Activated B cell treated with CpG ODN at 0.5 μM for 24 hours (primary cell): ENCODE data around the gene MAPK8. TPM values are rescaled to one million over a fixed set of nuclear protein-coding genes. Genes with fewer than 3 reads are reported as not detected.

Experiments used
- ATAC-seq: fragments of 200-7000 bp; cut with Tn5 transposase; one replicate; pipeline ENCODE4 v1.10.0; 2021; ENCODE audit warnings: low read depth, mild to moderate bottlenecking, moderate library complexity
- CTCF ChIA-PET: fragments of 350-600 bp; sonication (Branson Sonifier 250); formaldehyde crosslinking; loops from one replicate; lab custom pipeline; 2021; ENCODE audit warnings: antibody characterized with exemption; lab: Charles Lee
- POLR2A ChIA-PET: fragments of 350-600 bp; sonication (Branson Sonifier 250); formaldehyde crosslinking; loops from one replicate; lab custom pipeline; 2021; ENCODE audit warnings: antibody characterized with exemption; lab: Charles Lee
- DNase-seq: peaks from one replicate; pipeline ENCODE4 v3.0.0; 2022
- H3K27ac Mint-ChIP-seq: one replicate; pipeline ENCODE4 v1.8.0; 2020; ENCODE audit warnings: mixed read lengths
- H3K27me3 Mint-ChIP-seq: one replicate; pipeline ENCODE4 v1.8.0; 2021; ENCODE audit warnings: mixed read lengths
- H3K36me3 Mint-ChIP-seq: one replicate; pipeline ENCODE4 v1.8.0; 2021; ENCODE audit warnings: low read depth, mixed read lengths
- H3K4me1 Mint-ChIP-seq: one replicate; pipeline ENCODE4 v1.8.0; 2021; ENCODE audit warnings: mixed read lengths
- H3K4me3 Mint-ChIP-seq: one replicate; pipeline ENCODE4 v1.8.0; 2020; ENCODE audit warnings: mild to moderate bottlenecking, mixed read lengths
- H3K9me3 Mint-ChIP-seq: one replicate; pipeline ENCODE4 v1.8.0; 2020; ENCODE audit warnings: mixed read lengths
- CTCF ChIP-seq: fragments of 200-600 bp; IDR thresholded peaks from one replicate; pipeline ENCODE4 v1.8.0; 2022; ENCODE audit warnings: antibody characterized with exemption, mild to moderate bottlenecking
- intact Hi-C: fragments of 100-400 bp; cut with micrococcal nuclease; formaldehyde crosslinking; loops from one replicate; pipeline ENCODE4 v1.15.1; 2024
- total RNA-seq: library from RNA; stranded (reverse); gene quantifications from 2 replicates; pipeline ENCODE4 v1.2.3, GENCODE V29; 2022

The MAPK8 gene
- total RNA-seq, 1 donor from 2014 or later, result 25.8 TPM

- no peak for TF ChIP-seq CTCF
- no peaks in the 10 kb centered on the region for H3K9me3 Mint-ChIP-seq
- H3K27me3 Mint-ChIP-seq, result peaks cover 2% of the 10 kb centered on the region
- no peaks in the 10 kb centered on the region for H3K36me3 Mint-ChIP-seq
- ChIA-PET CTCF (no interaction called here), POLR2A (no interaction called here)
- intact Hi-C loops, result loop anchor here (10.0 kb wide), 1 partner anchor 915 kb away; the partner anchor contains the start of gene ZNF488
- H3K4me1 Mint-ChIP-seq, result peaks cover 3% of the 10 kb centered on the region
- no peak overlapping the region for H3K27ac Mint-ChIP-seq
- no peak for DNase-seq
- ATAC-seq, result no peak
- H3K4me3 Mint-ChIP-seq, result no peak overlapping the region
Observed at GRCh38 chr10:48299692-48300091, 6.8 kb upstream of the MAPK8 start.

- H3K27ac Mint-ChIP-seq, result no peak overlapping the region
- ATAC-seq (no peak), DNase-seq (no peak)
- H3K4me1 Mint-ChIP-seq, result peaks cover 3% of the 10 kb centered on the region
- H3K27me3 Mint-ChIP-seq, result peaks cover 2% of the 10 kb centered on the region
- no peak for TF ChIP-seq CTCF
- intact Hi-C loops, result loop anchor here (10.0 kb wide), 1 partner anchor 916 kb away; the partner anchor contains the start of gene ZNF488
- H3K36me3 Mint-ChIP-seq, result no peaks in the 10 kb centered on the region
- H3K9me3 Mint-ChIP-seq, result no peaks in the 10 kb centered on the region
- CTCF ChIA-PET, result no interaction called here
- POLR2A ChIA-PET, result no interaction called here
- no peak overlapping the region for H3K4me3 Mint-ChIP-seq
Observed at GRCh38 chr10:48300556-48300955, 5.9 kb upstream of the MAPK8 start.

GRCh38 chr10:48302515-48303476 lies 3.7 kb upstream of the MAPK8 start:
- H3K4me1 Mint-ChIP-seq, result peaks cover 16% of the 10 kb centered on the region
- H3K9me3 Mint-ChIP-seq, result no peaks in the 10 kb centered on the region
- no peak overlapping the region for H3K27ac Mint-ChIP-seq
- H3K4me3 Mint-ChIP-seq, result no peak overlapping the region
- ChIA-PET POLR2A (interaction anchor here (0.7 kb wide), 1 partner anchor 26 kb away, joined by 3 read pairs; no protein-coding TSS in a partner anchor), CTCF (no interaction called here)
- DNase-seq (no peak), ATAC-seq (no peak)
- H3K27me3 Mint-ChIP-seq, result peaks cover 2% of the 10 kb centered on the region
- no peaks in the 10 kb centered on the region for H3K36me3 Mint-ChIP-seq
- no peak for TF ChIP-seq CTCF
- intact Hi-C loops, result loop anchor here (10.0 kb wide), 1 partner anchor 918 kb away; the partner anchor contains the start of gene ZNF488

GRCh38 chr10:48305905-48306264 lies 592 bp upstream of the MAPK8 start:
- intact Hi-C loops, result loop anchor here (1.0 to 10.0 kb wide), 5 partner anchors 27 to 1233 kb away; partner anchors contain the start of genes ERCC6, TMEM273 and ZNF488
- H3K27me3 Mint-ChIP-seq, result no peaks in the 10 kb centered on the region
- POLR2A ChIA-PET, result no interaction called here
- peaks cover 33% of the 10 kb centered on the region for H3K4me1 Mint-ChIP-seq
- DNase-seq (no peak), ATAC-seq (no peak)
- peak overlapping the region; percentile 77 for H3K4me3 Mint-ChIP-seq
- no peaks in the 10 kb centered on the region for H3K9me3 Mint-ChIP-seq
- TF ChIP-seq CTCF, result no peak
- peak overlapping the region; percentile 8 for H3K27ac Mint-ChIP-seq
- CTCF ChIA-PET, result interaction anchor here (1.2 kb wide), 1 partner anchor 14 kb away, joined by 3 read pairs; no protein-coding TSS in a partner anchor
- H3K36me3 Mint-ChIP-seq, result peaks cover 3% of the 10 kb centered on the region
